ENCODE data around the gene PRC1. TPM values are rescaled to one million over a fixed set of nuclear protein-coding genes. Genes with fewer than 3 reads are reported as not detected.

The PRC1 gene
- total and polyA plus RNA-seq, 2 donors (not counting 1 experiment from before 2014, with no cell fraction given): 9.4 to 11.6 TPM

DNA sequence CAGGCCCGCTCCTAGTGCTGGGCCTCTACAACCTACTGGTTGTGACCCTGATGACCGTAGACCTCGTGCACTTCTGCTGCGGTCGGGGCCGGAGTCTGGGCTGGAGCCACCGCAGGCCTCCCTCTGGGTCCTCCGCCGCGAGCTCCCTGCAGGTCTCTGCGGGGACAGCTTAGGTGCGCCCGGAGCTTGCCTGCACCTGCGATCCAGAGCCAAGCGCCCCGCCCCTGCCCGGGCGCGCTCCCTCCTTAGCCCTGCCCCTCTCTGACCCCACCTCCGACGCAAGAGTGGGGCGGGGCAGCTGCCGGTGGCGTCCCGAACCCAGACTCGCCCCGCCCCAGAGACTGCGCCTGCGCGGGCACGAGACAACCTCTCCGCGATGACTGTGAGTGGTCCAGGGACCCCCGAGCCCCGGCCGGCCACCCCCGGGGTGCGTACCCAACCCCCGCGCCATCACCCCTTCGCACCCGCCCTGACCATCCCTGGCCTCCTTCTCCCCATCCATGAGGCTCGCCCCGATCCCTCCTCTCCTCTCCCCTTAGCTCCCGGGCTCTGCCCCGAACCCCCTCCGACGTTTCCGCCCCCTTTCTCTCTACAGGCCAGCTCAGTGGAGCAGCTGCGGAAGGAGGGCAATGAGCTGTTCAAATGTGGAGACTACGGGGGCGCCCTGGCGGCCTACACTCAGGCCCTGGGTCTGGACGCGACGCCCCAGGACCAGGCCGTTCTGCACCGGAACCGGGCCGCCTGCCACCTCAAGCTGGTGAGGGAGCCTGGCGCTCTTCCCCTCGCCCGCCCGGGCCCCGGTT lies 59.2 kb downstream of the PRC1 start, which contains the start of gene UNC45A:
TSS of gene UNC45A (plus strand) at position 337 of the 803 bp plus-strand sequence. CDS start at position 377, 40 bp downstream.
- WGBS (ENCODE audit: insufficient coverage): under 1% methylated on average over 62 of the region's 65 CpGs

More for the DNA sequence above, 59.2 kb downstream of the PRC1 start, which contains the start of gene UNC45A:
- ChIA-PET CTCF (interaction anchor here (0.6 to 9.5 kb wide), 24 partner anchors 9 to 794 kb away, joined by 3 to 260 read pairs (median 5); partner anchors contain the start of genes BLM, FES, GDPGP1 and IQGAP1), POLR2A (interaction anchor here (0.5 to 6.9 kb wide), 13 partner anchors 9 to 704 kb away, joined by 3 to 66 read pairs (median 5); partner anchors contain the start of genes BLM, FES, MAN2A2 and RCCD1)
- TF ChIP-seq EZH2 (IDR thresholded peaks at IDR 0.05; ENCODE audit: borderline replicate concordance, insufficient read depth, low read depth, low read length, poor library complexity, severe bottlenecking) (no peak), CTCF (IDR thresholded peaks at IDR 0.05) (no peak)
- peaks cover 9% of the 10 kb centered on the region for H4K20me1 ChIP-seq (ENCODE audit: control insufficient read depth, insufficient read depth, low read length, poor library complexity, severe bottlenecking)
- peaks cover 41% of the 10 kb centered on the region for H3K4me1 Mint-ChIP-seq
- DNase-seq (peak; percentile 96), ATAC-seq (ENCODE audit: low read depth) (peak; percentile 76)
- H3K9me3 Mint-ChIP-seq (ENCODE audit: insufficient read depth): no peaks in the 10 kb centered on the region
- peaks cover 35 to 56% of the 10 kb centered on the region in 2 donors for H3K4me1 ChIP-seq (ENCODE audit: control insufficient read depth in 2 of 2, insufficient read depth in 2 of 2, low read length in 2 of 2)
- peak within 1 kb of the TSS; percentile 77 for H3K9ac ChIP-seq (ENCODE audit: low read length)
- H3K4me2 ChIP-seq (replicated peaks; ENCODE audit: low read depth, low read length, poor library complexity, severe bottlenecking): peak within 1 kb of the TSS; percentile 88
- peak within 1 kb of the TSS; percentile 53 to 74 for H3K27ac ChIP-seq (ENCODE audit: low read length in 2 of 2)
- H3K79me2 ChIP-seq (ENCODE audit: control insufficient read depth, insufficient read depth, low read length): peaks cover 14% of the 10 kb centered on the region
- H3K36me3 ChIP-seq (replicated peaks in 1 of 2; ENCODE audit: control extremely low read depth in 1 of 2, control insufficient read depth in 1 of 2, extremely low read depth in 1 of 2, insufficient read depth in 2 of 2, low read length in 1 of 2): peaks cover 3 to 27% of the 10 kb centered on the region in 2 experiments
- H3K27me3 ChIP-seq (replicated peaks in 1 of 4; ENCODE audit: control extremely low read depth in 1 of 4, control insufficient read depth in 3 of 4, insufficient read depth in 4 of 4, low read length in 3 of 4): no peaks in the 10 kb centered on the region
- intact Hi-C loops (cut with micrococcal nuclease): loop anchor here (1.0 to 10.0 kb wide), 10 partner anchors 19 to 1240 kb away; partner anchors contain the start of genes AP3S2, BLM, IDH2 and IQGAP1
- H3K4me3 Mint-ChIP-seq: peak within 1 kb of the TSS; percentile 99
- peak within 1 kb of the TSS; percentile 36 to 87 (median 81) for H3K4me3 ChIP-seq (ENCODE audit: control extremely low read depth in 1 of 5, extremely low read depth in 1 of 5, insufficient read depth in 1 of 5, low read depth in 2 of 5, low read length in 4 of 5)
- H2AFZ ChIP-seq (ENCODE audit: insufficient read depth, low read depth, low read length, poor library complexity, severe bottlenecking): peak within 1 kb of the TSS; percentile 98
- H3K9me3 ChIP-seq (ENCODE audit: control extremely low read depth in 1 of 3, control insufficient read depth in 2 of 3, insufficient read depth in 1 of 3, low read length in 2 of 3): no peaks in the 10 kb centered on the region
- H3K27me3 Mint-ChIP-seq: no peaks in the 10 kb centered on the region
- H3K27ac Mint-ChIP-seq: peak within 1 kb of the TSS; percentile 98
